Endothelial cell of umbilical vein (primary cell): Measurements from ENCODE around the gene IPPK.

Source experiments
- EZH2 ChIP-seq: IDR thresholded peaks from 2 replicates; pipeline ENCODE4 v1.6.1; 2012; ENCODE audit warnings: borderline replicate concordance, low read depth, mild to moderate bottlenecking, moderate library complexity, low read length, inconsistent platforms; ENCODE audit not compliant: severe bottlenecking
- FOS ChIP-seq: IDR thresholded peaks from 2 replicates; pipeline ENCODE4 v1.6.1; 2011; ENCODE audit warnings: mild to moderate bottlenecking, low read length, moderate library complexity, borderline replicate concordance; ENCODE audit not compliant: insufficient read depth
- TF ChIP-seq, protein P1 (sequence below), 2 donors: IDR thresholded peaks; 1 replicate in 1 of 2; 2 replicates in 1 of 2; pipeline ENCODE4 v1.5.1; 2011; ENCODE audit warnings: low read length in 2 of 2, mild to moderate bottlenecking in 2 of 2, moderate library complexity in 2 of 2, control low read depth in 1 of 2, inconsistent platforms in 1 of 2, low read depth in 1 of 2; ENCODE audit not compliant: insufficient read depth in 1 of 2; ENCODE audit errors: extremely low read depth in 1 of 2

DNA sequence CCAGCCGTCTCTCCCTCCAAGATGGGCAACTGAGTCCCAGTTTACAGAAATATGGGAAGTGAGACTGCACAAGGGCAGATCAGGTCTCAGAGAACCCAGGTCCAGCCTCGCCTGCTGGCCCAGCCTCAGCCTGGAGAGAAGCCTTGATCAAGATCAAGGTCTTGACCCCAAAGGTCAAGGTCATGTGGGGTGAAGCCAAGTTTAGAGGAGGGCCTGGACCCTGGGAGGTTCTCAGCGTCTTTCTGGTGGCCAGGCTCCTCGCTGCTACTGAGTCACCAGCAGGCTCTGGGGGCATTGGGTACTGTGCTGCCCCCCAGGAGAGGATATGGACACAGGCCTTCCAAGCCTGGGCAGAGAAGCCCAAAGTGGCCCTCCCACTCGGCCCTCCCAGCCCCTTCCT is 8.8 kb downstream of the IPPK start:
- TF ChIP-seq, protein P1, sequence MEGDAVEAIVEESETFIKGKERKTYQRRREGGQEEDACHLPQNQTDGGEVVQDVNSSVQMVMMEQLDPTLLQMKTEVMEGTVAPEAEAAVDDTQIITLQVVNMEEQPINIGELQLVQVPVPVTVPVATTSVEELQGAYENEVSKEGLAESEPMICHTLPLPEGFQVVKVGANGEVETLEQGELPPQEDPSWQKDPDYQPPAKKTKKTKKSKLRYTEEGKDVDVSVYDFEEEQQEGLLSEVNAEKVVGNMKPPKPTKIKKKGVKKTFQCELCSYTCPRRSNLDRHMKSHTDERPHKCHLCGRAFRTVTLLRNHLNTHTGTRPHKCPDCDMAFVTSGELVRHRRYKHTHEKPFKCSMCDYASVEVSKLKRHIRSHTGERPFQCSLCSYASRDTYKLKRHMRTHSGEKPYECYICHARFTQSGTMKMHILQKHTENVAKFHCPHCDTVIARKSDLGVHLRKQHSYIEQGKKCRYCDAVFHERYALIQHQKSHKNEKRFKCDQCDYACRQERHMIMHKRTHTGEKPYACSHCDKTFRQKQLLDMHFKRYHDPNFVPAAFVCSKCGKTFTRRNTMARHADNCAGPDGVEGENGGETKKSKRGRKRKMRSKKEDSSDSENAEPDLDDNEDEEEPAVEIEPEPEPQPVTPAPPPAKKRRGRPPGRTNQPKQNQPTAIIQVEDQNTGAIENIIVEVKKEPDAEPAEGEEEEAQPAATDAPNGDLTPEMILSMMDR (IDR thresholded peaks at IDR 0.05; ENCODE audit: extremely low read depth in 1 of 2, insufficient read depth in 1 of 2, low read depth in 1 of 2, low read length in 2 of 2), result no peak
- TF ChIP-seq EZH2 (no peak), FOS (no peak)
